AG04449 (cell line): Measurements from ENCODE around the gene LRP6.

Experiments
- CTCF ChIA-PET: fragments of 350-600 bp; formaldehyde crosslinking; extraction: SDS; loops from one replicate; lab custom pipeline; 2021; ENCODE audit warnings: antibody characterized with exemption; lab: Yijun Ruan, JAX
- POLR2A ChIA-PET: fragments of 400-600, 350-600 bp; formaldehyde crosslinking; extraction: SDS; loops from one replicate; lab custom pipeline; 2020; ENCODE audit warnings: antibody characterized with exemption, inconsistent platforms; lab: Yijun Ruan, JAX
- DNase-seq: peaks from one replicate; pipeline ENCODE4 v3.0.0-alpha.2; 2010; ENCODE audit warnings: low read depth, low spot score
- H3K4me3 ChIP-seq: 2 replicates; pipeline ENCODE4 v1.5.1; 2011; ENCODE audit warnings: low read depth, mild to moderate bottlenecking, control low read depth, low read length
- CTCF ChIP-seq: IDR thresholded peaks from one replicate; pipeline ENCODE4 v1.5.1; 2011; ENCODE audit warnings: mild to moderate bottlenecking, moderate library complexity, low read length, control low read depth, inconsistent platforms; ENCODE audit not compliant: insufficient read depth; ENCODE audit errors: missing control alignments

Gene LRP6

DNA sequence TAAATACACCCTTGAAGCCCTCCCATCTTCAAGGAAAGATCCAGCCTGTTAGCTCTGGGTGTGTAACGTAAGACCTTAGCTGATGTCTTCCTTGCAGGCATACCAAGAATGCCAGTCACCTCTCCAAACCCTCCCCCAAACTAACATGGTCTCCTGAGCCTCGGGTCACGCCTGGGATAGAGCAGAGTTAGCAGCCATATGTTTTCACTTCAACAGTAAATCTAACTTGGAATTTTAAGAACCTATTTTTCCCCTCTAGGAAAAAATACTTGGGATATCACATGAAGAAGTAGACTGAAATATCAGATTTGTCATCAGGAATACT is 168.2 kb downstream of the LRP6 start:
- H3K4me3 ChIP-seq = no peak overlapping the region
- ChIA-PET POLR2A (no interaction called here), CTCF (interaction anchor here (0.8 to 2.4 kb wide), 4 partner anchors 8 to 228 kb away, joined by 3 to 9 read pairs (median 4); no protein-coding TSS in a partner anchor)
- DNase-seq = no peak
- TF ChIP-seq CTCF = no peak

DNA sequence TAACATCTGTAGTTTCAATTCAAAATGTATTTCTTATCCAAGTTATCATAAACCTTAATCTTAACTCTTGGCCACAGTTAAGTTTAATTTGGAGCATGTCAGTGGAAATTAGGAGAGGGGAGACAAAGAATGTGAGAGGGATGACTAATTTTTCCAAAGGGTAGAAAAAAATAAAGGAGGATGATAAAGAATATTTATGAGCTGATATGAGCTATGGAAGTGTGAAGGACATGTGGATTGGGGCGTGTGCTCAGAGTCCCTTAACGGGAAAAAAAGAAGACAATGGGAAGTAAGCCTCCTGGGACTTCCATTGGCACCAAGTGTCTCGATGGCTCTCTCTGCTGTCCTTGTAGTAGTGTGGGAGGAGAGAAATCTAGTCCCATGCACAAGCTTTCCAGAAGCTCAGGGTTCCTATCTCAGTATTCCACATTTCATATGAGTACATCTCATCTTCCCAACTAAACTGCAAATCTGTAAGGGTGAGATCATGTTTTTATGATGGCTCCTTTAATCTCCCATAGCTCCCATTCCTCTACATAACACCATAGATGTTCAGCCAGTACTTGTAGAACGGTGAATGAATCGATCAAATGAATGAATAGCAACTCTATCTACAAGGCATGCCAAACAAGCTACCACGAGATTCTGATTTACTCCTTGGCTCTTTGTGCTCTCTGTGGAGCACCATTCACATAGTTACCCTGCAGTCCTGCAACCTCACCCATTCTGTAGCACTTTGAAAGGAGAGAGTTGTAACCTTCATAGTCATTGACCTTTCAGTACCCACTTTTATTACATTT is 168.8 kb downstream of the LRP6 start:
- CTCF ChIA-PET = interaction anchor here (0.8 to 2.4 kb wide), 5 partner anchors 9 to 231 kb away, joined by 3 to 9 read pairs (median 4); no protein-coding TSS in a partner anchor
- DNase-seq = no peak
- H3K4me3 ChIP-seq = no peak overlapping the region
- no peak for TF ChIP-seq CTCF
- POLR2A ChIA-PET = interaction anchor here (1.0 kb wide), 1 partner anchor 168 kb away, joined by 3 read pairs; the partner anchor contains the start of gene LRP6

- TF ChIP-seq CTCF = no peak
- no peak for DNase-seq
- no peak overlapping the region for H3K4me3 ChIP-seq
- POLR2A ChIA-PET = no interaction called here
- CTCF ChIA-PET = interaction anchor here (1.3 to 2.3 kb wide), 2 partner anchors 11 to 234 kb away, joined by 5 to 6 read pairs; no protein-coding TSS in a partner anchor
Measured at GRCh38 chr12:12095021-12095420, 171.8 kb downstream of the LRP6 start.

DNA sequence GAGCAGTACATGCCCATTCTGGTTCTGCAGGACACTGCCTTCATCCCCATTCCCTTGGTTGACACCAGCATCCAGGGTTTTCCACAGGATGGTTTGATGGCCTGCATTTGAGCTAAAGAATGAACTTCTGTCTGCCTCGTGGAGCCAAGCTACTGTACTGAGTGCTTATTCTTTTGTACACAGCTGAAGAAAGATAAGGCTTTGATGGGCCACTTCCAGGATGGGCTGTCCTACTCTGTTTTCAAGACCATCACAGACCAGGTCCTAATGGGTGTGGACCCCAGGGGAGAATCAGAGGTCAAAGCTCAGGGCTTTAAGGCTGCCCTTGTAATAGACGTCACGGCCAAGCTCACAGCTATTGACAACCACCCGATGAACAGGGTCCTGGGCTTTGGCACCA is 172.4 kb downstream of the LRP6 start:
- H3K4me3 ChIP-seq = no peak overlapping the region
- no peak for TF ChIP-seq CTCF
- CTCF ChIA-PET = interaction anchor here (1.0 to 1.3 kb wide), 2 partner anchors 233 to 235 kb away, joined by 3 to 5 read pairs; no protein-coding TSS in a partner anchor
- DNase-seq = no peak
- POLR2A ChIA-PET = no interaction called here

GRCh38 chr12:12091977-12092663 is 174.7 kb downstream of the LRP6 start:
- ChIA-PET POLR2A (no interaction called here), CTCF (interaction anchor here (1.2 kb wide), 1 partner anchor 236 kb away, joined by 3 read pairs; no protein-coding TSS in a partner anchor)
- no peak for DNase-seq
- no peak for TF ChIP-seq CTCF
- H3K4me3 ChIP-seq = no peak overlapping the region

DNA sequence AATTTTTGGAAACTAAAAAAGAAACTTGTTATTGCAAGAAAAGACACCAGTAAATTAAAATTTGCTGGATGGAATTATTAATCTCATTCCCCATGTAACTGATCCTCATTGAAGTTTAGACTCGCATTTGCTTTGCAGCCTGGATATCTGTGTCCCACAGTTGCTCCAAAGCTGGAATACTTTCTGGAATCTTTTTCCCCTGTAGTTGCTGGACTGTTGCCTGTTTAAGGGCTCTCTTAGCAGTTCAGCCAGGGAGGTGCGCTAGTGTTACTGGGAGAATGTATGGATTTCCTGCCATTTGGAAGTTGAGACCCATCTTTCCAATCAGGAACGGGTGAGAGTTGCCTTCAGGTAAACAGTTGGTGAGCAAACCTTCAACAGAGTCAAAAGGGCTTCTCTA is 175.8 kb downstream of the LRP6 start:
- ChIA-PET POLR2A (no interaction called here), CTCF (interaction anchor here (1.2 kb wide), 1 partner anchor 237 kb away, joined by 3 read pairs; no protein-coding TSS in a partner anchor)
- TF ChIP-seq CTCF = no peak
- H3K4me3 ChIP-seq = no peak overlapping the region
- DNase-seq = no peak
